AG04449 (cell line): Measurements from ENCODE around the gene RBM10.

Experiments
- CTCF ChIA-PET: fragments of 350-600 bp; formaldehyde crosslinking; extraction: SDS; loops from one replicate; lab custom pipeline; 2021; ENCODE audit warnings: antibody characterized with exemption; lab: Yijun Ruan, JAX
- POLR2A ChIA-PET: fragments of 400-600, 350-600 bp; formaldehyde crosslinking; extraction: SDS; loops from one replicate; lab custom pipeline; 2020; ENCODE audit warnings: antibody characterized with exemption, inconsistent platforms; lab: Yijun Ruan, JAX
- DNase-seq: peaks from one replicate; pipeline ENCODE4 v3.0.0-alpha.2; 2010; ENCODE audit warnings: low read depth, low spot score
- H3K4me3 ChIP-seq: 2 replicates; pipeline ENCODE4 v1.5.1; 2011; ENCODE audit warnings: low read depth, mild to moderate bottlenecking, control low read depth, low read length
- CTCF ChIP-seq: IDR thresholded peaks from one replicate; pipeline ENCODE4 v1.5.1; 2011; ENCODE audit warnings: mild to moderate bottlenecking, moderate library complexity, low read length, control low read depth, inconsistent platforms; ENCODE audit not compliant: insufficient read depth; ENCODE audit errors: missing control alignments

RBM10 gene

GRCh38 chrX:47181301-47181700 is 36.3 kb downstream of the RBM10 start:
- ChIA-PET POLR2A (no interaction called here), CTCF (no interaction called here)
- H3K4me3 ChIP-seq, result no peak overlapping the region
- DNase-seq, result no peak
- no peak for TF ChIP-seq CTCF

GRCh38 chrX:47182106-47182700 is 37.2 kb downstream of the RBM10 start:
- DNase-seq, result no peak
- POLR2A ChIA-PET, result no interaction called here
- CTCF ChIA-PET, result no interaction called here
- TF ChIP-seq CTCF, result no peak
- H3K4me3 ChIP-seq, result no peak overlapping the region

GRCh38 chrX:47184486-47184885 is 39.5 kb downstream of the RBM10 start:
- TF ChIP-seq CTCF, result no peak
- DNase-seq, result no peak
- ChIA-PET POLR2A (no interaction called here), CTCF (no interaction called here)
- H3K4me3 ChIP-seq, result no peak overlapping the region

- TF ChIP-seq CTCF, result no peak
- CTCF ChIA-PET, result no interaction called here
- DNase-seq, result no peak
- POLR2A ChIA-PET, result no interaction called here
- H3K4me3 ChIP-seq, result no peak overlapping the region
Measured at GRCh38 chrX:47185241-47185640, 40.2 kb downstream of the RBM10 start.

GRCh38 chrX:47186096-47186740 is 41.2 kb downstream of the RBM10 start:
- TF ChIP-seq CTCF, result no peak
- POLR2A ChIA-PET, result no interaction called here
- CTCF ChIA-PET, result no interaction called here

GRCh38 chrX:47187106-47187677 is 42.2 kb downstream of the RBM10 start:
- no peak for DNase-seq
- CTCF ChIA-PET, result interaction anchor here (0.8 kb wide), 1 partner anchor 42 kb away, joined by 3 read pairs; the partner anchor contains the start of genes NDUFB11 and RBM10
- POLR2A ChIA-PET, result no interaction called here
- no peak overlapping the region for H3K4me3 ChIP-seq
- no peak for TF ChIP-seq CTCF

More at GRCh38 chrX:47186096-47186740, 41.2 kb downstream of the RBM10 start:
- DNase-seq, result no peak
- H3K4me3 ChIP-seq, result no peak overlapping the region
